IPS DF 19.7 (cell line): ENCODE data around the gene NEMP1.
A peak's percentile ranks its signal among the peaks of the same experiment; 100 is the strongest.
"Not testable (repeated sequence)": the region's sequence is repeated elsewhere in the genome, so short reads cannot be mapped to it uniquely, and the experiment has no call there.

Experiments used
- DNase-seq: peaks from one replicate; pipeline ENCODE4 v3.0.0-alpha.2; 2013; ENCODE audit warnings: low read depth, low spot score

Gene NEMP1

GRCh38 chr12:57078519-57079404 lies at the start of gene NEMP1:
Gene NEMP1 (minus strand): TSS chr12:57078791. CDS start chr12:57078745, 46 bp downstream.
- DNase-seq = peak; percentile 100

GRCh38 chr12:57127726-57128518 lies 49.3 kb upstream of the NEMP1 start, which contains the start of gene LRP1:
Gene LRP1 (plus strand): TSS chr12:57128483. CDS start chr12:57128965, 482 bp downstream.
- DNase-seq = no peak

- DNase-seq = no peak
These were observed 48.6 kb upstream of the NEMP1 start for GRCh38 chr12:57127101-57127725.

- DNase-seq = no peak
These were observed 48.0 kb upstream of the NEMP1 start for GRCh38 chr12:57126561-57126960.

- DNase-seq = no peak
These were observed 47.5 kb upstream of the NEMP1 start for GRCh38 chr12:57126061-57126460.

GRCh38 chr12:57124261-57124877 lies 45.8 kb upstream of the NEMP1 start:
- no peak for DNase-seq

- no peak for DNase-seq
These were observed 45.2 kb upstream of the NEMP1 start for GRCh38 chr12:57123813-57124212.

GRCh38 chr12:57120718-57121117 lies 42.1 kb upstream of the NEMP1 start:
- DNase-seq = not testable (repeated sequence)

GRCh38 chr12:57119294-57120085 lies 40.9 kb upstream of the NEMP1 start:
- no peak for DNase-seq

GRCh38 chr12:57118711-57119271 lies 40.2 kb upstream of the NEMP1 start:
- no peak for DNase-seq

GRCh38 chr12:57116580-57117281 lies 38.1 kb upstream of the NEMP1 start:
- DNase-seq = no peak

- DNase-seq = no peak
These were observed 34.1 kb upstream of the NEMP1 start for GRCh38 chr12:57112492-57113294.

- no peak for DNase-seq
These were observed 32.6 kb upstream of the NEMP1 start, which contains the start of gene STAT6 for GRCh38 chr12:57111031-57111734. Gene STAT6 (minus strand): TSS chr12:57111362. CDS start chr12:57108278, 3,084 bp downstream.

GRCh38 chr12:57110104-57111030 lies 31.8 kb upstream of the NEMP1 start:
- no peak for DNase-seq

GRCh38 chr12:57109207-57110103 lies 30.9 kb upstream of the NEMP1 start:
- DNase-seq = no peak
